A549 (cell line): ENCODE measurements around the gene NCCRP1.

Source experiments
- CHD4 ChIP-seq: fragments of 200-600 bp; sonication (generic); IDR thresholded peaks from 2 replicates; pipeline ENCODE4 v1.6.1; 2016; ENCODE audit warnings: antibody characterized with exemption, mild to moderate bottlenecking, borderline replicate concordance
- CTCF ChIP-seq: fragments of >200 bp; sonication (Bioruptor Twin); formaldehyde crosslinking; IDR thresholded peaks from 3 replicates; pipeline ENCODE4 v1.5.1; 2016
- EP300 ChIP-seq, 2 experiments: fragments of >200 bp; sonication (Bioruptor Twin); formaldehyde crosslinking; IDR thresholded peaks; 2 replicates in 1 of 2; 3 replicates in 1 of 2; pipeline ENCODE4 v1.6.1; 2016 to 2017
- POLR2AphosphoS2 ChIP-seq: conservative IDR thresholded peaks from 2 replicates; pipeline ENCODE4 v1.6.1; 2012; ENCODE audit warnings: low read length, improper control_type of control experiment, inconsistent platforms
- RCOR1 ChIP-seq: fragments of 150-350 bp; IDR thresholded peaks from 2 replicates; pipeline ENCODE4 v1.6.1; 2014; ENCODE audit warnings: antibody characterized with exemption, low read length, low read depth
- SMC3 ChIP-seq: fragments of >200 bp; sonication (Bioruptor Twin); formaldehyde crosslinking; IDR thresholded peaks from 3 replicates; pipeline ENCODE4 v1.6.1; 2018; ENCODE audit warnings: inconsistent platforms

- TF ChIP-seq POLR2AphosphoS2 (no peak), CTCF (no peak), CHD4 (no peak), RCOR1 (no peak), EP300 (IDR thresholded peaks at IDR 0.05) (no peak), SMC3 (no peak)
Observed at GRCh38 chr19:39174142-39174541, 22.6 kb upstream of the NCCRP1 start.
